RWPE1 (cell line): Measurements from ENCODE around the gene NOS1AP.

Experiments
- CTCF ChIA-PET: fragments of 350-600 bp; sonication (Branson Sonifier 250); formaldehyde crosslinking; extraction: SDS; loops from one replicate; lab custom pipeline; 2021; lab: Yijun Ruan, JAX
- POLR2A ChIA-PET: fragments of 400-600 bp; formaldehyde crosslinking; extraction: SDS; loops from one replicate; lab custom pipeline; 2020; ENCODE audit warnings: antibody characterized with exemption; ENCODE audit not compliant: low non-redundant PET; lab: Yijun Ruan, JAX
- DNase-seq: peaks from one replicate; pipeline ENCODE4 v3.0.0; 2012; ENCODE audit warnings: low spot score
- H3K27ac ChIP-seq: fragments of 450-650 bp; 2 replicates; pipeline ENCODE4 v1.5.1; 2017
- TF ChIP-seq, protein P1 (sequence below): fragments of 450-650 bp; conservative IDR thresholded peaks from 2 replicates; pipeline ENCODE4 v1.5.1; 2017; ENCODE audit warnings: low read depth, mild to moderate bottlenecking

Gene NOS1AP

DNA sequence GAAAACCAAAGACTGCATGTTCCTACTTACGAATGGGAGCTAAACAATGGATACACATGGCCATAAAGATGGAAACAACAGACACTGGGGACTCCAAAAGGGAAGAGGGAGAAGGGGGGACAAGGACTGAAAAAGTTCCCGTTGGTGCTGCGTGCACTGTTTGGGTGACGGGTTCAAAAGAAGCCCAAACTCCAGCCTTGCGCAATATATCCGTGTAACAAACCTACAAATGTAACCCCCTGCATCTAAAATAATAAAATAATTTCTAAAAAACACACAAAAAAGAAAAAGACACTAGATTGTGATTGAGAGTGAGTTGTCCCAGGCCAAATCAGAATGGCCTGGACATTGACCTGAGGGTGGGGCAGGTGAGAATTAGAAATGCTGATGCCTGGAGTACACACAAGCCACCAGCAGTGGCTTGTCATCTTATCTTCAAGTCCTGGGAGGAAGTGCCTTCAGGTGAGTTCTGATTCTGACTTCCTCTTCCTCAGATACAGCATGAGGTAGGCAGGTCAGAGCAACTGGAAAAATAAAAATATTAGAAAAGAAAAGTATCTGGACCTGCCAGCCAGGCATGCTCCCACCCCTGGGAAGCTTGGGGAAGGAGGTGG, 252.4 kb downstream of the NOS1AP start:
- CTCF ChIA-PET: no interaction called here
- H3K27ac ChIP-seq: no peak overlapping the region
- POLR2A ChIA-PET: no interaction called here
- TF ChIP-seq, protein P1, sequence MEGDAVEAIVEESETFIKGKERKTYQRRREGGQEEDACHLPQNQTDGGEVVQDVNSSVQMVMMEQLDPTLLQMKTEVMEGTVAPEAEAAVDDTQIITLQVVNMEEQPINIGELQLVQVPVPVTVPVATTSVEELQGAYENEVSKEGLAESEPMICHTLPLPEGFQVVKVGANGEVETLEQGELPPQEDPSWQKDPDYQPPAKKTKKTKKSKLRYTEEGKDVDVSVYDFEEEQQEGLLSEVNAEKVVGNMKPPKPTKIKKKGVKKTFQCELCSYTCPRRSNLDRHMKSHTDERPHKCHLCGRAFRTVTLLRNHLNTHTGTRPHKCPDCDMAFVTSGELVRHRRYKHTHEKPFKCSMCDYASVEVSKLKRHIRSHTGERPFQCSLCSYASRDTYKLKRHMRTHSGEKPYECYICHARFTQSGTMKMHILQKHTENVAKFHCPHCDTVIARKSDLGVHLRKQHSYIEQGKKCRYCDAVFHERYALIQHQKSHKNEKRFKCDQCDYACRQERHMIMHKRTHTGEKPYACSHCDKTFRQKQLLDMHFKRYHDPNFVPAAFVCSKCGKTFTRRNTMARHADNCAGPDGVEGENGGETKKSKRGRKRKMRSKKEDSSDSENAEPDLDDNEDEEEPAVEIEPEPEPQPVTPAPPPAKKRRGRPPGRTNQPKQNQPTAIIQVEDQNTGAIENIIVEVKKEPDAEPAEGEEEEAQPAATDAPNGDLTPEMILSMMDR: no peak
- DNase-seq: no peak

DNA sequence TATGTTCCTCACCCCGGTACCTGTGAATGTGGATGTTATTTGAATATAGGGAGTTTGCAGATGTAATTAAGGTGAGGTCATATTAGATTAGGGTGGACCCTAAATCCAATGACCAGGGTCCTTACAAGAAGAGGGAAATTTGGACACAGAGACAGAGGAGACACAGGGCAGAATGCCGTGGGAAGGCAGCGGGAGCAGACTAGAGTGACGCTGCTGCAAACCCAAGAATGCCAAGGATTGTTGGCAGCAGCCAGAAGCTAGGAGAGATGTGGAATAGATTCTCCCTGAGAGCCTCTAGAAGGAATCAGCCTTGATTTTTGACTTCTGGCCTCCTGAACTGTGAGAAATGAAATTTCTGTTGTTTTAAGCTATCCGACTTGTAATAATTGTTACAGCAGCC, 253.5 kb downstream of the NOS1AP start:
- CTCF ChIA-PET: no interaction called here
- POLR2A ChIA-PET: no interaction called here

DNA sequence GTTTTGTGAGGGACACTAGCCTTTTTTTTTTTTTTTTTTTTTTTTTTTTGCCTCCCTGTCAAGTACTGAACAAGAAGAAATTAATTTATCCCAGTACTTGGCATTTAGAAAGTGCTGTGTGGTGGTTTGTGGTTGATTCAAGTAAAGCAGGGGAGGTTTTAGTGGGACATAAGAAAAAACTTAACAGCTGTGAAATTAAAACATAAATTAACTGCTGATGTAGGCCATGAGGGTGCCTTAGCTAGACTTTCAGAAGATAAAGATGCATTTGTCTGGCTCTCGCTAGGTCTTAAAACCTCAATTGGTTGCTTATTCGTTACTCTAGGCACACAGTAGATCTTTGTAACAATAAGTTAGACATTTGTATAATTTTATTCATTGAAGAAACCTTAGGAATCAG, 254.9 kb downstream of the NOS1AP start:
- TF ChIP-seq, protein P1: no peak
- ChIA-PET CTCF (no interaction called here), POLR2A (no interaction called here)
- no peak for DNase-seq
- H3K27ac ChIP-seq: no peak overlapping the region

More for the DNA sequence above, 253.5 kb downstream of the NOS1AP start:
- H3K27ac ChIP-seq: no peak overlapping the region
- no peak for DNase-seq
- TF ChIP-seq, protein P1: no peak

DNA sequence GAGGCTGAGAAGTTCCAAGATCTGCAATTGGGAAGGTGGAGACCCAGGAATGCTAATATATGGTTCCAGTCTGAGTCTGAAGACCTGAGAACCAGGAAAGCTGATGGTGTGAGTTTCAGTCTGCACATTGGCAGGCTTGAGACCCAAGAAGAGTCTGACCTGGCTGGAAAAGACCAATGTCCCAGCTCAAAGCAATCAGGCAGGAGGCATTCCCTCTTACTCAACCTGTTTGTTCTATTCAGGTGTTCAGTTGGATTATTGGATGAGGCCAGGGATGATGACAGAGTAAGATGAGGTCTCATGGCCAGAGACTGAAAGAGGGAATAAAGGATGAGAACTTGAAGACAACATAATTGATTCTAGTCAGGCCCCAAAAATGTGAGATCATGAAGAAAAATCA, 257.1 kb downstream of the NOS1AP start:
- POLR2A ChIA-PET: no interaction called here
- H3K27ac ChIP-seq: no peak overlapping the region
- TF ChIP-seq, protein P1: no peak
- CTCF ChIA-PET: no interaction called here
- DNase-seq: no peak

DNA sequence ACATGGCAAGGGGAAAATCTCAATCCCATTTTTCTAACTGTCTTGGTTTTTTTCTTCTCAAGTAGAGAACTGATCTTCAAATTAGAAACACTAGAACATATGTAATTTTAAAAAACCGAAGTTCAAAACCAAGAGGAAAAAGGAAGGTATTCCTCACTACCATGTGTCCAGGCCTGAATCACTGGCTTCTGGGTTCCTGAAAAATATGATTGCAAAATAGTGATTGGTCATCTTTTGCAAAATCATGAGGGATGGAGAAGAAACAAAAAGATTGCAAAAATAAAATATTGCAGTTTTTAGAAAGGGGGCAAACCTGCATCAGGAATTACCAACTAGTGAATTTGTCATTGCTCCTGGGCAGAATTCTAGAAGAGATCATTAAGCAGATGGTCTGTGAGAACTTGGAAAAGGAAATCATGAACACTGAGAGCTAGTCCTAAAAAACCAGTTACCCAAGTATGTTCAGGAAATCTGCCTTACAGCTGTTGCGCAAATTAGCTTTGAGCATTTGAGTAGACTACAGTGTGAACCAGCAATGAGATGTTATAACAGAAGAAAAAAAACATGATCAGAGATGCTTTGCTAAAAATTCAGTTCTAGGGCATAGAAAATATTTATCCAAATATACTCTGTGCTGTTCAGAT, 257.8 kb downstream of the NOS1AP start:
- ChIA-PET CTCF (interaction anchor here (0.7 kb wide), 1 partner anchor 22 kb away, joined by 3 read pairs; no protein-coding TSS in a partner anchor), POLR2A (no interaction called here)
- peak; percentile 19 for DNase-seq
- TF ChIP-seq, protein P1: no peak
- H3K27ac ChIP-seq: no peak overlapping the region

DNA sequence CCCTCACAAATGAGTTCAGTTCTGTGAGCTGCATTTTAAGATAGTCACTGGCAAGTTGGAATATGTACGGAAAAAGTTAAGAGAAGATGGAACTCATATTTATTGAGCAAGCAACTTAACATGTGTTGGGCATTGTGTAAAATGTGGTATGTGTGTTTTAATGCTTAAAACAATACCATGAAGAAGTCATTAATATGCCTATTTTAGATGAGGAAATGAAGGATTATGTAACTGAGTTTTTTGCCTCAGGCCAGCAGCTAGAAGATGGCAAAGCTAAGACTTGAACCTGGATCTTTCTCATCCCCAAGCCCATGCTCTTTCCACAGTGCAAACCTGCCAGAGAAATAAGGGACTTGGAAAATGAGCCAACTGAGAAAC, 258.3 kb downstream of the NOS1AP start:
- no peak for DNase-seq
- TF ChIP-seq, protein P1: no peak
- CTCF ChIA-PET: interaction anchor here (0.7 kb wide), 1 partner anchor 21 kb away, joined by 3 read pairs; no protein-coding TSS in a partner anchor
- no peak overlapping the region for H3K27ac ChIP-seq
- POLR2A ChIA-PET: no interaction called here
